GDM1 (cell line): Measurements from ENCODE around the gene LRRC53.

Experiments
- DNase-seq: peaks from one replicate; lab custom pipeline; 2025; lab: John Stamatoyannopoulos, UW

The LRRC53 gene

DNA sequence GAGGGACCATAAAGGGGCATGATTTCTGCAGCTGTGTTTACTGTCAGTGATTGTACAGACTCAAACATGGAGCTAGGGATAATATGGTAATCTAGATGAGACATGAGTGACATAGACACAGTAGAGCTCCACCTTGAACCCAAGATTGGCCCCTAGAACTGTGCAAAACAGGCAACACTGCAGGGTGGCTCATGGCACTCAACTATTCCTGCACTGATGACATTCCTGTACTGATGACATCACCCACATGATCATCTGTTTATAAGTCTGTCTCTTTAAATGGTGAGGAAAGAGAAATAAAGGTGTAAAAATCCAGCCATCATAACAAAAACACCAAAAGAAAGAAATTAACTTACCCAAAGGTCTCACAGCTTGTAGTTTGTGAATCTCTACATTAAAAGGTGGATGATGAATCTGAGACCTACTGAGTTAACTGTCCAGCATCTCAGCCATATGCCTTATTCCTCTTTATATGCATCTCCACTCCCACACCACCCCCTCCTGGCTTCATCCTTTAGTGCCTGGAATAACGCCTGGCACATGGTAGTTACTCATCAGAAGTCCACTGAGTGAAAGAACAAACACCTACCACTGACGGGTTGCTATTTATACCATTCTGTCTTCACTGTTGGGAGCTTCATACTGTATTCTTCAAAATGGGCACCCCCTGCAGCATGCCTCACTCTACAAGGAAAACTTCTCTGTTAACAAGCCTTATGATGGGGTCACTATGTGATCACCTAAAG is at the start of gene LRRC53:
LRRC53 (minus strand) TSS at position 442 of the 746 bp plus-strand sequence. CDS start 29,262 bp downstream, outside the sequence.
- DNase-seq = no peak

GRCh38 chr1:74549932-74550331 is 37.5 kb upstream of the LRRC53 start:
- no peak for DNase-seq

- no peak for DNase-seq
Observed at GRCh38 chr1:74548961-74549750, 36.7 kb upstream of the LRRC53 start.

- DNase-seq = no peak
Observed at GRCh38 chr1:74545821-74546220, 33.4 kb upstream of the LRRC53 start.

DNA sequence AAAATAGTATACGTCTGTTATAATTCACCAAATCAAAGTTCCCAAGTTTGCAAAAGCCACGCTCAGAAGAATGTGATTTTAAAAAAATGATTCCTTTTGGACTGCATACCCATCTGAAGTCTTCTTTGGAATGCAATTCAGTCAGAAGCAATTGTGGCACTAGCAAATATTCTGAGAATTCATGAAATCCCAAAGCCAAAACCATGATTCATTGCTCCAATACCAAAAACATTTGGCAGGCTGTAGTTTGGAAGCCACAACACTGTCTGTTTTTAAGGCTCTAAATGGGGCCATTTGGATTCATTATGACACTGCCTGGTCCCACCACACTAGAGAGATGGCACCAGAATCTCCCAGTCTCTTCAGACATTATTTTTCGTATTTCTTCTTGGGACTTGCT is 21.8 kb upstream of the LRRC53 start:
- no peak for DNase-seq

- DNase-seq = no peak
Observed at GRCh38 chr1:74531796-74532195, 19.4 kb upstream of the LRRC53 start.

GRCh38 chr1:74530892-74531291 is 18.5 kb upstream of the LRRC53 start:
- DNase-seq = no peak

GRCh38 chr1:74528123-74528522 is 15.7 kb upstream of the LRRC53 start:
- DNase-seq = no peak

- no peak for DNase-seq
Observed at GRCh38 chr1:74526708-74527107, 14.3 kb upstream of the LRRC53 start.

- no peak for DNase-seq
Observed at GRCh38 chr1:74523873-74524480, 11.6 kb upstream of the LRRC53 start.

DNA sequence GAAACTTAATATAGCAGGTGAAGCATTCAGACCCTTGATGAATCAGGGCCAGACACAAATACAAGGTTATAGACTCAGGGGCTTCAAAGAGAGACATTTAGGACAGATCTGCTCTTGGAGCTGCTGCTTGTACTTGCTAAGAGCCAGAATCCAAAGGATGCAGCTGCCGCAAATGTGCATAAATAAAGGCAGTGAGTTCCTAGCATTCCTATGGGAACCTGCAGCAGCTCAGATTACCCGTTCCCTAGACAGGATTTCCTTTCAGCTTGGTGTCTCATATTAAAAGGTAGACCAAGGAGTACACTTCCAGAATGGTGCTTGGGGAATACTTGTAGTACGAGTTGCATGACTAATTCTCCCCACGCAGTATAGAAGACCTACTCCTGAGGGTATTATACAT is 9.7 kb upstream of the LRRC53 start:
- no peak for DNase-seq

- no peak for DNase-seq
Observed at GRCh38 chr1:74517599-74518051, 5.2 kb upstream of the LRRC53 start.

- no peak for DNase-seq
Observed at GRCh38 chr1:74513411-74514300, 1.2 kb upstream of the LRRC53 start.

- DNase-seq = no peak
Observed at GRCh38 chr1:74508449-74508848, 4.0 kb downstream of the LRRC53 start.

- DNase-seq = no peak
Observed at GRCh38 chr1:74505928-74506710, 6.3 kb downstream of the LRRC53 start.

DNA sequence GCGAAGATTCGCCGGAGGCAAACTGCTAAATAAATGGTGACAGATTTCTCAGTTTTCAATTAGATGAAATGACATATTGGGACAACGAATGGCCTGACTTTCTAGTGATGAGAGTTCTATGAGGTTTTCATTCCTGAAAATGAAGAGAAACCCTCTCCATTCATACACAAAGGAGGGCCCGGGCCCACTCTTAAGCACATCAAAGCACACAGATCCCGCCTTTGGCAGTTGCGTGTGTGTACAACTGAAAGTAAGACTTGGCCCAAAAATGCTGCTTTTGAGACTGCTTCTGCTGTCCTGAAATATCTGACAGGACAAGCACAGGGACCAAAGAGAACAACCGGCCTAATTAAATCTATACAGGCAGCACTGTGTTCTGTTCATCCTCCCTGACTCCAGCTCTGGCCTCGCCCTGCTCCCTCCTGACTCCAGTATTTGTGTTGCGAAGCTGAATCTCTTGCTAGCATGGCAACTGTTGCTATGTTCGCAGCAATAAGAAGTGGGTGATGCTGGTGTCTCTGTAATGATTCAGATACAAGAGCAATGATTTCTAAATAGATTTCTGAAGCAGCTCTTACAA is 7.4 kb downstream of the LRRC53 start:
- DNase-seq = no peak

DNA sequence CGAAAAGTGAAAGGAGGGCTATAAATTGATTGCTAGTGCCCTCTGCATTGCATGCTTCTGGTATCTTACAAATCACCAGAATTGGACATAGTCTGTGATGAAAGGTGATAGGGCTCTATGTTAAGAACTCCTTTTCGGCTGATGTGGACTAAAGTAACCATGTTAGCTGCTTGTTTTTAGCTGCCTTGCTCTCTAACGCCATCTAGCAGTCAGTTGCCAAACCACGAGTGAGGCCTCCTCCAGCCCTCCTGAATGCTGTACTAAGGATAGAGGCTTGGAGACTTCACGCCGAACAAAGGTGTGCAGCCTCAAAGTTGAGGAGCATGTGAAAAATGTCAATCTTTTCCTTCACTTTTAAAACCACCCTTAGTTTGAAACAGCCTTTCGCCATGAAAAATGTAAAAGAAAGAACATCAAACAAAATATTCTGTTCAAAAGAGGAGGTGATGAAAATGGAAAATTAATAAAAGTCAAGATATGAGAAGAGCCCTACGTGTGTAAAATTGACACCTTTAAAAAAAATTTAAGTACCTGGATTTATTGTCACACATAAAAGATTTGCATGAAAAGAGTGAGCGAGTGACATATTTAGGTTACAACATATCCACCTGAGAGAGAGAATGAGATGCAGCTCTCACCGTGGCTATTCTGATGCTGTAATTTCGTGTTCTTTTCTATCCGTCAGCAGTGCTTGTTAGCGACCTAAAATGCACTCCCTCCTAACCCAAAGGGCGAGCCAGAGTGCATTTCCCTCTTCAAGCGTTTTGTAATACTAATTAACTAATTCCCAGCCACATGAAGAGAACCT is 8.1 kb downstream of the LRRC53 start:
- no peak for DNase-seq

GRCh38 chr1:74502858-74503257 is 9.6 kb downstream of the LRRC53 start:
- no peak for DNase-seq

GRCh38 chr1:74502432-74502831 is 10.0 kb downstream of the LRRC53 start:
- no peak for DNase-seq

DNA sequence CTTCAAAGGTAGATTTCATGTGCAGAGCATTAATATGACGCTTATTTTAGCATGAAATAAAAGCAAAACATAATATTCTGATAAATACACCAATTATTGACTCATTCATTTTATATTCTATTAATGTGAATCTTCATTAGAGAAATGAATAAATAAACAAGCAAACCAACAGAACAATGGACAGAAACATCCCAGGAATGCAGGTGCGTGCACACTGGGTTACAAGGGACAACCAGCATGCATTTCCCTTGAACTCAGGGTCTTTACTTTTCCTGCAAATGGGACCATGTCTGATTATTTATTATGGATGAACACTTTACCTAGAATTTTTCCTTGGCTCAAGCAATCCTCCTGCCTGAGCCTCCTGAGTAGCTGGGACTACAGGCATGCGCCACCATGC is 13.5 kb downstream of the LRRC53 start:
- no peak for DNase-seq
